ENCODE data around the gene TIMM22. TPM values are rescaled to one million over a fixed set of nuclear protein-coding genes. Genes with fewer than 3 reads are reported as not detected.

Gene TIMM22
- total RNA-seq, 4 donors from 2014 or later = 14.7 to 17.1 (median 14.9) TPM

DNA sequence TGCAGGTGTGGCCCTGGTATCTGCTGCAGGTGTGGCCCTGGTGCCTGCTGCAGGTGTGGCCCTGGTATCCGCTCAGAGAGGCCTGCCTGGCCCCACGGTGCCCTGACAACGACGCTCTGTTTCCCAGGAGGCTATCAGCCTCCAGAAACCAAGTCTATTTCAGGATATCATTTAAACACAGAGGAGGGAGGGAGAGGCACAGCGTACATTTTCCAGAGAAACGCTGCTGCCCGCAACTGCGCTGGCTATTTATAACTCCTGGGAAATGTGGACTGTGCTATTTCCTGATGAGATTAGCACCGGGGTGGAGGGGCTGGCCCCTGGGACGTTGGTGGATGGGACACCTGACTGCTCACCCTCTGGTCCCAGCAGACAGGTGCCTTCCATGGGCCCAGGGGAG lies 22.5 kb downstream of the TIMM22 start:
- H3K4me1 ChIP-seq = no peaks in the 10 kb centered on the region
- H3K27ac ChIP-seq = no peak overlapping the region
- WGBS, 2 donors = 72 to 92% methylated on average over 8 to 10 of the region's 10 CpGs
- TF ChIP-seq POLR2A (IDR thresholded peaks at IDR 0.05) = no peak
- TF ChIP-seq, protein P1, sequence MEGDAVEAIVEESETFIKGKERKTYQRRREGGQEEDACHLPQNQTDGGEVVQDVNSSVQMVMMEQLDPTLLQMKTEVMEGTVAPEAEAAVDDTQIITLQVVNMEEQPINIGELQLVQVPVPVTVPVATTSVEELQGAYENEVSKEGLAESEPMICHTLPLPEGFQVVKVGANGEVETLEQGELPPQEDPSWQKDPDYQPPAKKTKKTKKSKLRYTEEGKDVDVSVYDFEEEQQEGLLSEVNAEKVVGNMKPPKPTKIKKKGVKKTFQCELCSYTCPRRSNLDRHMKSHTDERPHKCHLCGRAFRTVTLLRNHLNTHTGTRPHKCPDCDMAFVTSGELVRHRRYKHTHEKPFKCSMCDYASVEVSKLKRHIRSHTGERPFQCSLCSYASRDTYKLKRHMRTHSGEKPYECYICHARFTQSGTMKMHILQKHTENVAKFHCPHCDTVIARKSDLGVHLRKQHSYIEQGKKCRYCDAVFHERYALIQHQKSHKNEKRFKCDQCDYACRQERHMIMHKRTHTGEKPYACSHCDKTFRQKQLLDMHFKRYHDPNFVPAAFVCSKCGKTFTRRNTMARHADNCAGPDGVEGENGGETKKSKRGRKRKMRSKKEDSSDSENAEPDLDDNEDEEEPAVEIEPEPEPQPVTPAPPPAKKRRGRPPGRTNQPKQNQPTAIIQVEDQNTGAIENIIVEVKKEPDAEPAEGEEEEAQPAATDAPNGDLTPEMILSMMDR (IDR thresholded peaks at IDR 0.05) = no peak
- H3K4me3 ChIP-seq (replicated peaks in 1 of 3) = no peak overlapping the region
- H3K27me3 ChIP-seq = no peaks in the 10 kb centered on the region
- H3K9me3 ChIP-seq = no peaks in the 10 kb centered on the region
- DNase-seq = no peak
- intact Hi-C loops (cut with DNase I) = no loop called here
- H3K36me3 ChIP-seq = no peaks in the 10 kb centered on the region

DNA sequence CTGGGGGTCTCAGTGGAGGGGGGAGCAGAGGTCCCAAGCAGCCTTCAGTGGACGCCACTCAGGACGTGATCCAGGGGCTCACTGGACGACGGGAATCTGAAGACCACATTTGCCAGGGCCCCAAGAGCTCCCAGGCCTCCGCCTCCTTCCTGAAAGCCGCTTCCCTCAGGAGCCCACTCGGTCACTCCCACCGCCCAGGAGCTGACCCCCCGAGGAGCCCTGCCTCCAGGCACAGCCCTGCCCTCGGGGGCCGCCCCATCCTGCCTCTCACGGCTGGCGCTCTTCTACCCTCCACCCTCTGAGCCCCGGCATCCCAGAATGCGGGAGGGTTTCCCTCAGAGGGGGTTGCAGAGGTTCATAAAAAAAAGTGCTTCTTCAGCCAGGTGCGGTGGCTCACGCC lies 24.2 kb downstream of the TIMM22 start:
- no peaks in the 10 kb centered on the region for H3K27me3 ChIP-seq
- H3K4me3 ChIP-seq (replicated peaks in 1 of 3) = no peak overlapping the region
- no peaks in the 10 kb centered on the region for H3K9me3 ChIP-seq
- WGBS, 2 donors = 95% methylated on average over 6 to 14 of the region's 17 CpGs
- no peak overlapping the region for H3K27ac ChIP-seq
- no peak for TF ChIP-seq POLR2A (IDR thresholded peaks at IDR 0.05)
- TF ChIP-seq, protein P1 (IDR thresholded peaks at IDR 0.05) = no peak
- no peak for DNase-seq
- intact Hi-C loops (cut with DNase I) = no loop called here
- no peaks in the 10 kb centered on the region for H3K4me1 ChIP-seq
- H3K36me3 ChIP-seq = no peaks in the 10 kb centered on the region

DNA sequence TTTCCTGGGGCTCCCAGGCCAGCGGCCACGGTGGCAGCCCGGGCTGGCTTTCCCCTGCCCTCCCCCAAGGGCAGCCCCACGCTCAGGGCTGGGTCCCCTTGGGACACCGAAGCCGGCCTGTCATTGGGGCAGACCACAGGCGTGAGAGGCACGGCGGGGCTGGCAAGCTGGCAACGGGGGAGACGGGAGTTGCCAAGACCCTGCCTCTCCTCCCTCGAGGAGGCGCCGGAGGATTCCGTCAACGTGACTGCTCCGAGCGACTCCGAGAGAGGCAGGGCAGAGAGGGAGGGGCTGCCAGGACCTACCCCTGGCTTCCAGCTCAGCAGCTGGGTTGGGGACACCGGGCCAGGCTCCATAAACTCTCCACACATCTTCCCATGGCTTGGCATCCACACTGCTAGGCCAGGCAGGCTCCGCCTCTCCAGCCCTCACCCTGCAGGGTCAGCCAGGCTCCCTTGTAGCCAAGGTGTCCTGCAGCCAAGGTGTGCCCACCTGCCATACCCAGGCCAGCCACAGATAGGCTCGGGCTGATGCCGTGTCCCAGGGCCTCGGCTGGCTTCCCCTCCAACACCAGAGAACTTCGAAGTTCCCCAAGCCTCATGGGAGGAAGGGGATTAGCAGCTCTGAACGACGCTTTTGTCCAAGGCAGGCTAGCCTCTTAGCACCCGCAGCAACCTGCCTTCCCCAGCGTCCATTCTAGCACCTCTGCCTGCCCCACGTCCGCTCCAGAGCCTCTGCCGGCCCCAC lies 25.5 kb downstream of the TIMM22 start:
- DNase-seq = no peak
- no peak overlapping the region for H3K4me3 ChIP-seq (replicated peaks in 1 of 3)
- TF ChIP-seq POLR2A (IDR thresholded peaks at IDR 0.05) = no peak
- TF ChIP-seq, protein P1 (IDR thresholded peaks at IDR 0.05) = no peak
- WGBS, 2 donors = 83 to 86% methylated on average over 30 to 31 of the region's 32 CpGs
- no peaks in the 10 kb centered on the region for H3K4me1 ChIP-seq
- no peaks in the 10 kb centered on the region for H3K36me3 ChIP-seq
- intact Hi-C loops (cut with DNase I) = no loop called here
- H3K9me3 ChIP-seq = no peaks in the 10 kb centered on the region
- H3K27ac ChIP-seq = no peak overlapping the region
- no peaks in the 10 kb centered on the region for H3K27me3 ChIP-seq

DNA sequence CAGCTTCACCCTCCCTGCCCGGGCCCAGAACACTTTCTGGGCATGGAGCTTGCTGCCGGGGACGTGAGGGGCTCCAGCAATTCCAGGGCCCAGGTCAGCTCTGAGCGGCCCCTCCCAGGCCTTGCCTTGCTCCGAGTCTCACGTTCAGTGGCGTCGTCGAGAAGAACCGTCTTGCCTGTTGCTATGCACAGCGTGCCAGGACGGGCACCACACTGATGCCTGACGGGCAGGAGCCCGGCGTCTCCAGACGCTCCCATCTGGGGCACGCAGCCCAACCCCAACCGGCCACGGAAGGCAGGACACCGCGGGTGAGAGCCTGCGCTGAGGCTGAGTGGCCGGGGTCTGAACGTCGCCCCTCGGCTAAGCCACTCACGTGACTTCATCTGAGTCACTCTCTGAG lies 27.1 kb downstream of the TIMM22 start:
- WGBS, 2 donors = 92 to 93% methylated on average over 16 to 27 of the region's 27 CpGs
- DNase-seq = no peak
- TF ChIP-seq POLR2A (IDR thresholded peaks at IDR 0.05) = no peak
- TF ChIP-seq, protein P1 (IDR thresholded peaks at IDR 0.05) = no peak
- no peak overlapping the region for H3K4me3 ChIP-seq (replicated peaks in 1 of 3)
- no peaks in the 10 kb centered on the region for H3K4me1 ChIP-seq
- H3K9me3 ChIP-seq = no peaks in the 10 kb centered on the region
- no peak overlapping the region for H3K27ac ChIP-seq
- no peaks in the 10 kb centered on the region for H3K36me3 ChIP-seq
- intact Hi-C loops (cut with DNase I) = no loop called here
- no peaks in the 10 kb centered on the region for H3K27me3 ChIP-seq

DNA sequence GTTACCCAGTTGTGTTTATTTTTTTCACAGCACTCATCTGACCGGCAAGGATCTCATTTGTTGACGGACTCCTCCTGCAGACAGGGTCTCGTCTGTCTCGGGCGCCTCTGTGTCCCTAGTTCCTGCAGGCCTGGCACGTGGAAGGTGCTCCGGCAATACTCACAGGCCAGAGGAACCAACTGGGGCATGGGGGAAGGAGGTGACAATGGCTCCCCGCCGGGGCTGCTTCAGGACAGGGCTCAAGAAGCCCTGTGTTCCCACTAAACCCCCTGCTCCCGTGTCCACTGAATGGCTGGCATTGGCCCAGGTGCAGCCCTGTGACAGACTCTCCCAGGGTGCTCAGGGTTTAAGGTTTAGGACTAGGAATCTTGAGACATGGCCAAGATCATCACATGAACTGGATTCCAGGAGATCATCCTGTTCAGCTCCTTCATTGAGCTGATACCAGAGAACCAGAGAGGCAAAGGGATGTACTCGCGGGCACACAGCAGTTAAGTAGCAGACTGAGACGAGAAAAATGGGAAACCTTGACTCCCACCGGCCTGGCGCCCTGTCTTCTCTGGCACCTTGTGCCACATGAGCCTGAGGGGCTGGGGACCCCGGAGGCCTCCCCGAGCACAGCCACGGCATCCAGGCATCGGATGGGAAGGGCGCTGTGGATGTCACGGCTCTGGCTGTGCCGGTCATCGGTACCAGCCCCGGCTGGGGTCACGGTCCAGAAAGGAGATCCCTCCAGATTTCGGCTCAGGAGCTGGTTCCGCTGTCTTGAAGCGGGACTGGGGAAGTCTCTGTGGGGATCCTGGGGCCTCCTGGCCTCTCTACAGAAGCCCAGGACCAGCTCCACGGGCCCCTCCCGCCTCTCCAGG lies 29.0 kb downstream of the TIMM22 start:
- Histone ChIP-seq H3K9me3 (no peaks in the 10 kb centered on the region), H3K4me3 (replicated peaks in 1 of 3) (no peak overlapping the region), H3K27me3 (no peaks in the 10 kb centered on the region), H3K4me1 (peaks cover 4 to 8% of the 10 kb centered on the region in 2 donors), H3K27ac (no peak overlapping the region), H3K36me3 (no peaks in the 10 kb centered on the region)
- 81 to 85% methylated on average over 23 to 26 of the region's 30 CpGs for WGBS, 2 donors
- intact Hi-C loops (cut with DNase I) = no loop called here
- peak in 1 of 2 donors; percentile 50 for DNase-seq
- TF ChIP-seq, protein P1 (IDR thresholded peaks at IDR 0.05) = no peak
- no peak for TF ChIP-seq POLR2A (IDR thresholded peaks at IDR 0.05)

All from thyroid gland (tissue), 4 donors.